SK-N-SH (cell line): ENCODE results near the gene ERC2.

Experiments
- CHD2 ChIP-seq: fragments of 150-350 bp; IDR thresholded peaks from 2 replicates; pipeline ENCODE4 v1.6.1; 2018; ENCODE audit warnings: low read length; ENCODE audit not compliant: partially characterized antibody
- EP300 ChIP-seq, 2 experiments: IDR thresholded peaks; 2 replicates each; pipeline versions ENCODE4 v1.4.0 to v1.6.1; 2012; ENCODE audit warnings: borderline replicate concordance in 1 of 2, low read depth in 1 of 2, low read length in 1 of 2
- GABPA ChIP-seq: IDR thresholded peaks from 2 replicates; pipeline ENCODE4 v1.4.0; 2012; ENCODE audit warnings: low read depth, mild to moderate bottlenecking
- JUND ChIP-seq: IDR thresholded peaks from 2 replicates; pipeline ENCODE4 v1.4.0; 2012
- NRF1 ChIP-seq: IDR thresholded peaks from 2 replicates; pipeline ENCODE4 v1.6.1; 2012; ENCODE audit warnings: low read depth, mild to moderate bottlenecking, low read length
- POLR2AphosphoS5 ChIP-seq: IDR thresholded peaks from 2 replicates; pipeline ENCODE4 v1.6.1; 2012; ENCODE audit warnings: low read depth, low read length
- USF2 ChIP-seq: fragments of 150-350 bp; IDR thresholded peaks from 2 replicates; pipeline ENCODE4 v1.6.1; 2017; ENCODE audit warnings: antibody characterized with exemption, low read length, low read depth, borderline replicate concordance
- TF ChIP-seq, protein P1 (sequence below): fragments of 200-600 bp; sonication (generic); IDR thresholded peaks from 2 replicates; pipeline ENCODE4 v1.6.1; 2017; ENCODE audit warnings: antibody characterized with exemption, mild to moderate bottlenecking, moderate library complexity
- TF ChIP-seq, protein P2 (sequence below): IDR thresholded peaks from 2 replicates; pipeline ENCODE4 v1.4.0; 2012; ENCODE audit warnings: low read depth

DNA sequence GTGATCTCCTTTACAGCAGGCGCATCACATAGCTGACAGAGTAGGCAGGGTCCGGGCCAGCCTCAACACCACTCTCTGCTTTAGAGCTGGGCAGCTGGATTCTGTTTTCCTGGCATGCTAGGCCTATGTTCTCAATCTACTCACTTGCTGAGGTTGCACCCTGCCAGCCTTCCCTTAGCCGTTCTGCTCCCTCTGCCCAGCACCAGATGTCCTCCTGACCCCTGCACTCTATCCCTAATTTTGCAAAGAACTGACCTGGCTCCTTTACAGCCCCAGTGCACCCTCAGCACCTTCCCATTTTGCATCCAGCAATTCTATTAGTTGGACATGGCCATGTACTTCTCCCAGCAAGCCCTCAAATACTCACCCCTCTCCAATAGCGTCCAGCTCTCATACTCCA lies 609.5 kb downstream of the ERC2 start:
- no peak for TF ChIP-seq GABPA
- TF ChIP-seq, protein P1, sequence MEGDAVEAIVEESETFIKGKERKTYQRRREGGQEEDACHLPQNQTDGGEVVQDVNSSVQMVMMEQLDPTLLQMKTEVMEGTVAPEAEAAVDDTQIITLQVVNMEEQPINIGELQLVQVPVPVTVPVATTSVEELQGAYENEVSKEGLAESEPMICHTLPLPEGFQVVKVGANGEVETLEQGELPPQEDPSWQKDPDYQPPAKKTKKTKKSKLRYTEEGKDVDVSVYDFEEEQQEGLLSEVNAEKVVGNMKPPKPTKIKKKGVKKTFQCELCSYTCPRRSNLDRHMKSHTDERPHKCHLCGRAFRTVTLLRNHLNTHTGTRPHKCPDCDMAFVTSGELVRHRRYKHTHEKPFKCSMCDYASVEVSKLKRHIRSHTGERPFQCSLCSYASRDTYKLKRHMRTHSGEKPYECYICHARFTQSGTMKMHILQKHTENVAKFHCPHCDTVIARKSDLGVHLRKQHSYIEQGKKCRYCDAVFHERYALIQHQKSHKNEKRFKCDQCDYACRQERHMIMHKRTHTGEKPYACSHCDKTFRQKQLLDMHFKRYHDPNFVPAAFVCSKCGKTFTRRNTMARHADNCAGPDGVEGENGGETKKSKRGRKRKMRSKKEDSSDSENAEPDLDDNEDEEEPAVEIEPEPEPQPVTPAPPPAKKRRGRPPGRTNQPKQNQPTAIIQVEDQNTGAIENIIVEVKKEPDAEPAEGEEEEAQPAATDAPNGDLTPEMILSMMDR: no peak
- TF ChIP-seq POLR2AphosphoS5: no peak
- TF ChIP-seq, protein P2, sequence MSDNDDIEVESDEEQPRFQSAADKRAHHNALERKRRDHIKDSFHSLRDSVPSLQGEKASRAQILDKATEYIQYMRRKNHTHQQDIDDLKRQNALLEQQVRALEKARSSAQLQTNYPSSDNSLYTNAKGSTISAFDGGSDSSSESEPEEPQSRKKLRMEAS: no peak
- TF ChIP-seq JUND: no peak
- TF ChIP-seq EP300 (IDR thresholded peaks at IDR 0.05; ENCODE audit: borderline replicate concordance in 1 of 2, low read depth in 1 of 2, low read length in 1 of 2): no peak
- TF ChIP-seq NRF1: no peak
- no peak for TF ChIP-seq CHD2
- TF ChIP-seq USF2: no peak
